H1 (cell line): Measurements from ENCODE around the gene ZNF765. TPM values are rescaled to one million over a fixed set of nuclear protein-coding genes. Genes with fewer than 3 reads are reported as not detected.

Experiments used
- CTCF ChIA-PET: fragments of 300-600 bp; sonication (Branson Sonifier 250); formaldehyde crosslinking; loops from one replicate; lab custom pipeline; 2021; ENCODE audit not compliant: partially characterized antibody; lab: Charles Lee
- POLR2A ChIA-PET: fragments of 300-600 bp; sonication (Branson Sonifier 250); formaldehyde crosslinking; loops from one replicate; lab custom pipeline; 2021; ENCODE audit warnings: inconsistent platforms; ENCODE audit not compliant: partially characterized antibody; lab: Charles Lee
- DNase-seq, 2 experiments: peaks; one replicate each; pipeline versions ENCODE4 v3.0.0 to v3.0.0-alpha.2; 2010 to 2022; ENCODE audit warnings: low spot score in 2 of 2, low read depth in 1 of 2, mixed read lengths in 1 of 2
- FAIRE-seq: peaks from 2 replicates; lab custom pipeline; 2011; peaks lifted over from hg19 to GRCh38; lab: Jason Lieb, UNC
- H2AFZ ChIP-seq: 2 replicates; pipeline ENCODE4 v1.8.1; 2012; ENCODE audit warnings: low read length, inconsistent platforms
- H2AK5ac ChIP-seq: 2 replicates; pipeline ENCODE4 v1.6.1; 2013; ENCODE audit warnings: low read depth, low read length
- H2BK120ac ChIP-seq: replicated peaks from 2 replicates; pipeline ENCODE3; 2013; ENCODE audit warnings: low read depth, low read length, inconsistent platforms
- H2BK12ac ChIP-seq: 2 replicates; pipeline ENCODE4 v1.6.1; 2013; ENCODE audit warnings: low read depth, low read length
- H2BK15ac ChIP-seq: 2 replicates; pipeline ENCODE4 v1.6.1; 2013; ENCODE audit warnings: low read length
- H2BK20ac ChIP-seq: 2 replicates; pipeline ENCODE4 v1.6.1; 2013; ENCODE audit warnings: low read length
- H2BK5ac ChIP-seq: 2 replicates; pipeline ENCODE4 v1.6.1; 2013; ENCODE audit warnings: low read depth, low read length
- H3K14ac ChIP-seq: 2 replicates; pipeline ENCODE4 v1.6.1; 2013; ENCODE audit warnings: inconsistent platforms; ENCODE audit not compliant: insufficient read length
- H3K18ac ChIP-seq: 2 replicates; pipeline ENCODE4 v1.6.1; 2013; ENCODE audit warnings: low read length; ENCODE audit errors: extremely low read depth
- H3K23ac ChIP-seq: 2 replicates; pipeline ENCODE4 v1.6.1; 2013; ENCODE audit warnings: inconsistent platforms; ENCODE audit not compliant: insufficient read length
- H3K23me2 ChIP-seq: 2 replicates; pipeline ENCODE4 v1.6.1; 2013; ENCODE audit warnings: low read depth, low read length
- H3K27ac ChIP-seq: 2 replicates; pipeline ENCODE4 v1.6.1; 2011; ENCODE audit warnings: low read depth, low read length, inconsistent platforms
- H3K27me3 ChIP-seq, 4 experiments: replicated peaks in 1 of 4; 1 replicate in 1 of 4; 2 replicates in 3 of 4; pipeline versions ENCODE4 v1.6.1 to v1.8.1; 2011 to 2013; ENCODE audit warnings: low read length in 3 of 4, mild to moderate bottlenecking in 3 of 4, inconsistent platforms in 2 of 4, mixed read lengths in 2 of 4, moderate library complexity in 1 of 4; ENCODE audit not compliant: control insufficient read depth in 3 of 4, insufficient read depth in 3 of 4; ENCODE audit errors: extremely low read depth in 1 of 4
- H3K36me3 ChIP-seq, 4 experiments: 2 replicates each; pipeline versions ENCODE4 v1.6.1 to v1.8.1; 2011 to 2013; ENCODE audit warnings: mild to moderate bottlenecking in 4 of 4, low read length in 3 of 4, moderate library complexity in 2 of 4, control low read depth in 1 of 4, inconsistent platforms in 1 of 4; ENCODE audit not compliant: insufficient read depth in 4 of 4, control insufficient read depth in 2 of 4
- H3K4ac ChIP-seq: replicated peaks from 2 replicates; pipeline ENCODE3; 2013; ENCODE audit warnings: low read length, low read depth, mixed read lengths, inconsistent platforms; ENCODE audit not compliant: insufficient read length
- H3K4me1 ChIP-seq, 4 experiments: replicated peaks in 1 of 4; 1 replicate in 1 of 4; 2 replicates in 3 of 4; pipeline versions ENCODE4 v1.6.1 to v1.8.1; 2011 to 2013; ENCODE audit warnings: low read length in 3 of 4, inconsistent platforms in 2 of 4, mixed read lengths in 1 of 4; ENCODE audit not compliant: insufficient read depth in 4 of 4, control insufficient read depth in 3 of 4
- H3K4me2 ChIP-seq, 2 experiments: 2 replicates each; pipeline versions ENCODE4 v1.6.1 to v1.8.1; 2011 to 2013; ENCODE audit warnings: low read depth in 2 of 2, low read length in 2 of 2, control low read depth in 1 of 2, inconsistent platforms in 1 of 2, mild to moderate bottlenecking in 1 of 2; ENCODE audit not compliant: insufficient read depth in 1 of 2
- H3K4me3 ChIP-seq, 4 experiments: fragments of 200-600, 300-600 bp in 1 of 4; sonication (generic), shearing (Covaris generic), sonication (Bioruptor Twin) in 1 of 4; 2 replicates each; pipeline versions ENCODE4 v1.5.1 to v1.8.1; 2011 to 2016; ENCODE audit warnings: low read length in 4 of 4, low read depth in 3 of 4, control low read depth in 2 of 4, inconsistent platforms in 2 of 4, mild to moderate bottlenecking in 2 of 4, mixed read lengths in 1 of 4, moderate library complexity in 1 of 4; ENCODE audit not compliant: insufficient read depth in 2 of 4; ENCODE audit errors: extremely low read depth in 1 of 4
- H3K56ac ChIP-seq: replicated peaks from 2 replicates; pipeline ENCODE3; 2013; ENCODE audit warnings: low read depth, mild to moderate bottlenecking, mixed read lengths, low read length, inconsistent platforms; ENCODE audit not compliant: insufficient read length
- H3K79me1 ChIP-seq: 2 replicates; pipeline ENCODE4 v1.6.1; 2013; ENCODE audit warnings: low read depth, low read length, control low read depth
- H3K79me2 ChIP-seq, 2 experiments: 2 replicates each; pipeline versions ENCODE4 v1.6.1 to v1.8.1; 2012 to 2013; ENCODE audit warnings: low read length in 2 of 2, mild to moderate bottlenecking in 2 of 2, inconsistent platforms in 1 of 2; ENCODE audit not compliant: insufficient read depth in 2 of 2, control insufficient read depth in 1 of 2
- H3K9ac ChIP-seq, 4 experiments: replicated peaks in 1 of 4; 1 replicate in 1 of 4; 2 replicates in 3 of 4; pipeline versions ENCODE4 v1.6.1 to v1.8.1; 2011 to 2013; ENCODE audit warnings: low read depth in 3 of 4, low read length in 3 of 4, control low read depth in 2 of 4, mild to moderate bottlenecking in 2 of 4, moderate library complexity in 2 of 4, inconsistent platforms in 1 of 4; ENCODE audit errors: extremely low read depth in 1 of 4
- H3K9me3 ChIP-seq, 2 experiments: 2 replicates each; pipeline versions ENCODE4 v1.6.1 to v1.8.1; 2012 to 2013; ENCODE audit warnings: mild to moderate bottlenecking in 2 of 2, moderate library complexity in 2 of 2, control low read depth in 1 of 2, inconsistent platforms in 1 of 2, low read depth in 1 of 2, low read length in 1 of 2, mixed read lengths in 1 of 2; ENCODE audit not compliant: insufficient read depth in 2 of 2
- H4K20me1 ChIP-seq, 2 experiments: replicated peaks in 1 of 2; 2 replicates each; pipeline versions ENCODE3 to v1.8.1; 2011 to 2013; ENCODE audit warnings: inconsistent platforms in 2 of 2, low read length in 2 of 2, mild to moderate bottlenecking in 1 of 2; ENCODE audit not compliant: insufficient read depth in 2 of 2, control insufficient read depth in 1 of 2
- H4K5ac ChIP-seq: 2 replicates; pipeline ENCODE4 v1.6.1; 2013; ENCODE audit warnings: low read length, low read depth, mixed read lengths, inconsistent platforms; ENCODE audit not compliant: insufficient read length
- H4K8ac ChIP-seq: 2 replicates; pipeline ENCODE4 v1.8.0; 2013; ENCODE audit warnings: mild to moderate bottlenecking, moderate library complexity, low read length, inconsistent platforms; ENCODE audit not compliant: insufficient read depth; ENCODE audit errors: extremely low read depth
- H4K91ac ChIP-seq: replicated peaks from 2 replicates; pipeline ENCODE3; 2013; ENCODE audit warnings: low read length, mixed read lengths, inconsistent platforms; ENCODE audit not compliant: insufficient read length
- WGBS, 2 experiments: shearing (Covaris generic) in 1 of 2; methylation state at CpG; one replicate each; pipeline versions ENCODE4 v1.1.6 to v1.1.7; 2013 to 2015; ENCODE audit warnings: low lambda C conversion rate in 2 of 2, mixed read lengths in 2 of 2, inconsistent platforms in 1 of 2, low coverage in 1 of 2, missing lambda C conversion rate in 1 of 2; ENCODE audit not compliant: insufficient replicate concordance in 2 of 2, insufficient coverage in 1 of 2, insufficient read length in 1 of 2; ENCODE audit errors: extremely low coverage in 1 of 2, missing lambda C conversion rate in 1 of 2; 5-methylcytosine and 5-hydroxymethylcytosine counted together
- polyA plus RNA-seq, 7 experiments: library from polyadenylated mRNA; depleted of rRNA in 3 of 7; stranded (reverse) in 5 of 7; unstranded in 2 of 7; fragments of >200 nt in 5 of 7; fragments of 200-250 nt in 2 of 7; gene quantifications; 1 replicate in 5 of 7; 2 replicates in 1 of 7; 4 replicates in 1 of 7; pipeline versions ENCODE4 v1.2.1 to v1.2.3, GENCODE V29; 2011 to 2013; ENCODE audit warnings: missing spikeins in 2 of 7, mixed read lengths in 2 of 7
- total RNA-seq: library from RNA; stranded (reverse); fragmentation: NEBNext Ultra II Directional; extraction: Animal tissue kit (Norgen Biotek cat#: 25700); gene quantifications from 2 replicates; pipeline ENCODE4 v1.2.1, GENCODE V29; 2021

The ZNF765 gene
- total and polyA plus RNA-seq, 2 of the 8 experiments (the other 6 are each of a cell fraction or from before 2014, with no cell fraction given), result 4.5 to 22.3 TPM

- H3K4me2 ChIP-seq, result no peak overlapping the region
- no peak overlapping the region for H3K9ac ChIP-seq
- H4K91ac ChIP-seq, result no peak overlapping the region
- no peak overlapping the region for H3K23ac ChIP-seq
- peaks cover 2% of the 10 kb centered on the region; the same call in 1 of the 2 replicates for H3K23me2 ChIP-seq
- peaks cover 0 to 8% (median 5%) of the 10 kb centered on the region in 4 experiments; a peak in 4 of 7 replicates for H3K4me1 ChIP-seq
- no peaks in the 10 kb centered on the region; a peak in 1 of 7 replicates for H3K27me3 ChIP-seq
- no peak for DNase-seq
- no peak overlapping the region for H2BK5ac ChIP-seq
- H2BK15ac ChIP-seq, result no peak overlapping the region
- H2AK5ac ChIP-seq, result no peak overlapping the region
- H2BK120ac ChIP-seq, result no peak overlapping the region
- no peak overlapping the region for H4K5ac ChIP-seq
- no peak overlapping the region for H3K56ac ChIP-seq
- no peak overlapping the region for H3K14ac ChIP-seq
- CTCF ChIA-PET, result interaction anchor here (0.7 to 1.8 kb wide), 5 partner anchors 10 to 330 kb away, joined by 3 to 5 read pairs (median 3); no protein-coding TSS in a partner anchor
- H2BK12ac ChIP-seq, result no peak overlapping the region
- no peak overlapping the region for H3K4me3 ChIP-seq
- H3K4ac ChIP-seq, result no peak overlapping the region
- H4K8ac ChIP-seq, result no peak overlapping the region
- WGBS, 2 experiments, result 91% methylated on average over 6 of the region's 6 CpGs; no CpG with 5 or more reads in 1 of the 2 experiments
- no peak overlapping the region for H3K27ac ChIP-seq
- no peak overlapping the region for H3K18ac ChIP-seq
- H3K36me3 ChIP-seq, result peaks cover 0 to 8% (median 5%) of the 10 kb centered on the region in 4 experiments; a peak in 5 of 8 replicates
- no peak overlapping the region for H2AFZ ChIP-seq
- POLR2A ChIA-PET, result interaction anchor here (1.0 to 1.7 kb wide), 2 partner anchors 12 to 59 kb away, joined by 4 to 5 read pairs; no protein-coding TSS in a partner anchor
- H3K9me3 ChIP-seq, result peaks cover 5 to 6% of the 10 kb centered on the region in 2 experiments
- H3K79me1 ChIP-seq, result no peaks in the 10 kb centered on the region
- FAIRE-seq, result no peak
- H4K20me1 ChIP-seq, result no peaks in the 10 kb centered on the region
- no peak overlapping the region for H2BK20ac ChIP-seq
- H3K79me2 ChIP-seq, result no peaks in the 10 kb centered on the region
These were observed 66.9 kb downstream of the ZNF765 start for GRCh38 chr19:53461866-53462265.
